UCSD-AML1 (cell line): ENCODE results near the gene ELOA.
"Not testable (repeated sequence)": the region's sequence is repeated elsewhere in the genome, so short reads cannot be mapped to it uniquely, and the experiment has no call there.

Source experiments
- DNase-seq: peaks from one replicate; lab custom pipeline; 2025; ENCODE audit not compliant: unreplicated experiment; lab: John Stamatoyannopoulos, UW

Gene ELOA

DNA sequence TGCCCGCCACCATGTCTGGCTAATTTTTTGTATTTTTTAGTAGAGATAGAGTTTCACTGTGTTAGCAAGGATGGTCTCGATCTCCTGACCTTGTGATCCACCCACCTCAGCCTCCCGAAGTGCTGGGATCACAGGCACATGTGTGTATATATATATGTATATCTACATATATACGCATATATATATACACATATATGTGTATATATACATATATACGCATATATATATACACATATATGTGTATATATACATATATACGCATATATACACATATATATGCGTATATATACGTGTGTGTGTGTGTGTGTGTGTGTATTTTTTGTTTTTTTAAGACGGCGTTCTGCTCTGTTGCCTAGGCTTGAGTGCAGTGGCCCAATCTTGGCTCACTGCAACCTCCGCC, 39.9 kb downstream of the ELOA start:
- not testable (repeated sequence) for DNase-seq

DNA sequence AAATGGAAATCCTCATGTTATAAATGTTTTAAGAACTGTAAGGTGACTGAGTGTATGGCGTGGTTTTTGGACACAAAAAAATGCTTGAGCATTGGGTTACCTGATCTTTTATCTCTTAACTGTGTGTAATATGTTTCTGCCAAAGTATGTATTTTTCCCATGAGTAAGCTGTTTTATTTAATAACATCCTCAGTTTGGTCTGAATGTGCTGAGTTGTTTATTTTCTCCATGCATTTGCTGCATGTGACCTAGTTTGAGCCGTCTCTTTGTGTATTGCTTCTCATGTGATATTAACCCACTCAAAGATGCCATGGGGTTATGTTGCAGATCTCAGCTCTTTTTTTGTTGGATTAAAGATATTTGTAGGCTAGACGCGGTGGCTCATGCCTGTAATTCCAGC, 41.6 kb downstream of the ELOA start:
- no peak for DNase-seq

DNA sequence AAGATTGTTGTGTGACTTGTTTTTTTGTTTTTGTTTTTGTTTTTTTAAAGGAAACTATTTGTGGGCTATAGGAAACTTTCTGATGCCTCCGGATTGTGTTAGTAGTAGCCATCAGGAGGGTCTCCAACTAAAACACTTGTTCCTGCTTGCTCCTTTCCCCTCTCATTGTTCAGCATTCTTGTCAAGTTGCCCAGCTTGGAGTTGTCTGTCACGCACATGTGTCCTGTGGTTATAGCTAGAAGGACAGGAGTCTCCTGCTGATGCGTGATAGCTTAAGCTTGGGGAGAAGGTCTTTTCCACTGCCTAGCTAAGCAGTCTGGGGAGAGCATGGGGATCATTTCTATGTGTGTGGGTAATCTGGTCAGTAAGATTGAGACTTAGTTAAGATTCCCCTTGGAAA, 44.4 kb downstream of the ELOA start:
- no peak for DNase-seq

DNA sequence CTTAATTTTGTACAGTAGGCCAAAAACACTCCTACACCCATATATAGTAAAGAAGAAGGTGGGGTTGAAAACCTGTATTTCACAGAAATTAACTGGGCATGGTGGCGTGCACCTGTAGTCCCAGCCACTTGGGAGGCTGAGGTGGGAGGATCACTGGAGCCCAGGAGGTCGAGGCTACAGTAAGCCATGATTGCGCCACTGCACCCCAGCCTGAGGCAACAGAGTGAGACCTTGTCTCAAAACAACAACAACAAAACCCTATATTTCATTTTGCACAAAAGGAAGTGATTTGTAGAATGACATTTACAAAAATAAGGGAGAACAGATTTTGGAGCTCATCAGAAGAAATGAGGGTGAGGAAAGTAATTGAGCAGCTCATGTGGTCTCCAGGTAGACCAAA, 45.4 kb downstream of the ELOA start:
- no peak for DNase-seq

DNA sequence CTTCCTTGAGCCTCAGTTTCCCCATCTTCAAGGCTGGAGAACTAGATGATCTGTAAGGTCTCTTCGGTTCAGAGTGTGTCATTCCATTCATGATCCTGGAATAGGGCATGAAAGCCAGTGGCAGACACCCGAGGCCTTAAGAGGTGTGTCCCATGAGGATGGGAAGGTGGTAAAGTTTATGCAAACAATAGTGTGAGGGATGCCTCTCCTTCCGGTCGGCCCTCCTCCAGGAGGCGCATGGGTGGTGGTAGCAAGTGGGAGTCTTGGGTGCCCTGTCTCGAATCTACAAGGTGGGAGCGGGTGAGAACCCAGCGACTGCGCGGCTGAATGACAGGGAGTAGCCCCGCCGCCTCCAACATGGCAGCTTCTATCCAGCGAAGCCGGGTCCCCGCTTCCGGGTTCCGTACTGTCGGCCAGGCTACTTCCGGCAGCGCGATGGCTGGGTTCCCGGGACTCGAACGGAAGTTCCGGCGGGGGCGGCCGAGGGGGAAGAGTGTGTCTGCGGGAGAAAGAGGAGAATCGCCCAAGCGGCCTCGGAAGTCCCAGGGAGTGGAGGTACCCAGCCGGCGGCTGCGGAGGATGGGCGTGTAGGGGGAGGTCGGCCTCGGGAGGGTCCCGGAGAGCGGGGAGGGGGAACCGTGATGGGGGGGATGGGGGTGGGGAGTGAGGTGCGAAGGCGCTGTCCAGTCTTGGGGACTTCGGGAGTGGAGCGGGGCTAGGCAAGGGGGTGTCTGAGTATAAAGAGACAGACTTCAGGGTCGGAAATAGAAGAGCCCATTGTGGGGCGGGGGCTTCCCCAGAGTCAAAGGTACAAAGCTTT, 47.6 kb downstream of the ELOA start, which contains the start of gene LYPLA2:
LYPLA2 (plus strand) TSS at position 450 of the 820 bp plus-strand sequence. CDS start 1,538 bp downstream, outside the sequence.
- peak; percentile 90 for DNase-seq

DNA sequence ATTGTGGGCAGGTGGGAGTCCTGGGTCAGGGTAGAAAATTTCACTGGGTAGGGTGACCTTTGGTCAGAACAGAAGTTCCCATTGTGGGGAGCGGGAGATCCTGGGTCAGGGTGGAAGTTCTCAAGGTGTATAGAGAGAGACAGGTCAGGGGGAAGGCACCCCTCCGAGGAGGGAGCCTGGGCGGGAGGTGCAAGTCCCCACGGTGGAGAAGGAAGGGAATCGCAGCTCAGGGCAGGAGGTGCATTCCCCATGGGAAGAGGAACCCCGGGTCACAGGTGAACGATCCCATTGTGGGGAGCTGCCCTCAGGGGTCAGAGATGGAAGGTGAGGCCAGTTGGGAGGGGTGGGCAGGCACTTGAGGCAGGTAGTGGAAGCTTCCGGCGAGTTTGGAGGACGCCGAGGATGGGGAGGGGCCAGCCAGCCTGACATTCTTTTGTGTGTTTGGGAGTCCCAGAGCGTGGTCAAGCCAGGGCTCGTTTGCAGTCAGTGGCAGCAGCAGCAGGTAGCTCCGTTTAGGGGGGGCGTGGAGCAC, 48.3 kb downstream of the ELOA start:
- DNase-seq = peak; percentile 27

DNA sequence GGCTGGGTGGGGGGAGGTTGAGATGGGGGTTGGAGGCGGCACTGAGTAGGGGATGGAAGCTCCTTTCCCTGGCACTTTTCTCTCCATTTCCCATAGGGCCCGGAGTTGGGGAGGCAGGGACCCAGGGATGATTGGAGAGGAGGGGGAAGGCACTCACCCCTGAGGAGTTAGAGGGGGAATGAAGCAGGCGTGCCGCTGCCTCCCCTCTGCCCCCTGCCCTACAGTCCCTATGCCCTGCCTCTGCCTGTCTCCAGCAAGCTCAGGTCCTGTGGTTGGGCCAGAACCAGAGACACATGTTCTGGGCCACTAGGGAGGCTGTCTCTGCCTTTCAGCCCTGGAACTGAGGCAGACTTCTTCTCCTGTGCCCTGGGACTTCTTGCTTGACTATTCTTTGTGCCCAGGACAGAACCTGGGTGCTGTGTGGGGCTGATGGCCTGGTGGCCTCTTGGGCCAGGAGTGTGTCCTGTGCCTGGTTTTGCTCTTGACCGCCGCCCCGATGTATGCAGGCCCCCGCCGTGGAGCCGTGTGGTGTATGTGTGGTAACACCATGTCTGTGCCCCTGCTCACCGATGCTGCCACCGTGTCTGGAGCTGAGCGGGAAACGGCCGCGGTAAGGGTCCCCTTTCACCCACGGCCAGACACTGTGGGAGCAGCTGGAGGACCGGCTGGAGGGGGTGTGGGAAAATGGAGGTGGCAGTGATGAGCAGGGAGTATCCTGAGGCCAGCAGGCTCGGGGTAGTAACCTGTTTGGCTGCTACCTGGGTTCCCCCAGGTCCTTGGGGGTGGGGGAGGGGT, 49.1 kb downstream of the ELOA start:
- DNase-seq = no peak

DNA sequence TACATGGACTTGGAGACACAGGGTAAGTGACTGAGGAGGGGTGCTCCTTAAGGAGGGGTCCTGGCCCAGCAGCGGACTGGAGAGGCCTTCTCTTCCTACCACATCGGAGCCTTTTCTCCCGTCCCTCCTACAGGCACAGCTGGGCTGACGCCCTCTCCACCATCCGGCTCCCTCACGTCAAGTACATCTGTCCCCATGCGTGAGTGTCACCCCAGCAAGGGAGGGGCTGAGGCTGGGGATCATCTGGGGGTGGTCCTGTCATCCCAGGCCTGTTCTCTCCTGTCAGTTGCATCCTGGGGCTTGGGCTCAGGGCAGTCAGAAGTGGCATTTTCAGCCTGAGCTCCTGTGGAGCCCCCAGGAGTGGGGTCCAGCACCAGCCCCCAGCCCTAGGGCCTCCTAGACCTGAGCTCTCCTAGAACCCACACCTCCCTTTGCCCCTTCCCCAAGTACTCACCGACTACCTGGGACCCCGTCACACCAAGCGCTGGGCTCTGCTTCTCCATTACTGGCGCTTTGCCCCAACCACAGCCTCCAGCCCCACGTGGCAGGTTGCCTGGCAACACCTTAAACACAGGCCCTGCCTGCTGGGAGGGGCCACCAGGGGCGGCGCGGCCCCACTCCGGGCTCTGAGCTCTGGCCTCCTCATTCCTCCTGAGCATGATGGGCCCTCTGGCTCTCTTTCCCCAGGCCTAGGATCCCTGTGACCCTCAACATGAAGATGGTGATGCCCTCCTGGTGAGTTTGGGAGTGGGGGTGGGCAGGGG, 49.9 kb downstream of the ELOA start:
- no peak for DNase-seq

DNA sequence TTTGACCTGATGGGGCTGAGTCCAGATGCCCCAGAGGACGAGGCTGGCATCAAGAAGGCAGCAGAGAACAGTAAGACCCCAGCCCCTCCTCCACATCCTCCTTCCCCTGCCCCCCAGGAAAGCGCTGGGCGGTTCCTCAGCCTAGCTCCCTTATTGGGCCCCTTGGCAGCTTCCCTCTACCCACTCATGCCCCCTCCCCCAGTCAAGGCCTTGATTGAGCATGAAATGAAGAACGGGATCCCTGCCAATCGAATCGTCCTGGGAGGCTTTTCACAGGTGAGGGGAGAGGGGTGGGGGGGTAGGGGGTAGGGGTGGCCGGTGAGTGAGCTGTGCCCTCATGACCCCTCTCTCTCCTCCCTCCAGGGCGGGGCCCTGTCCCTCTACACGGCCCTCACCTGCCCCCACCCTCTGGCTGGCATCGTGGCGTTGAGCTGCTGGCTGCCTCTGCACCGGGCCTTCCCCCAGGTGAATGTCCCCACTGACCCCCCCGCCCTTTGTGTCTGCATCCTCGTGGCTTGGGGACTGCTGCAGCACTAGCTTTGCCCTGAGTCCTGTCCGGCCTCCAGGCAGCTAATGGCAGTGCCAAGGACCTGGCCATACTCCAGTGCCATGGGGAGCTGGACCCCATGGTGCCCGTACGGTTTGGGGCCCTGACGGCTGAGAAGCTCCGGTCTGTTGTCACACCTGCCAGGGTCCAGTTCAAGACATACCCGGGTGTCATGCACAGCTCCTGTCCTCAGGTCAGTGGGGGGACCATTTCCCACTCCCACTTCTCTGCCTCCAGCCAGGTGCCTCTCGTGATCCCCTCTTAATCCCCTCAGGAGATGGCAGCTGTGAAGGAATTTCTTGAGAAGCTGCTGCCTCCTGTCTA, 50.8 kb downstream of the ELOA start:
- no peak for DNase-seq

DNA sequence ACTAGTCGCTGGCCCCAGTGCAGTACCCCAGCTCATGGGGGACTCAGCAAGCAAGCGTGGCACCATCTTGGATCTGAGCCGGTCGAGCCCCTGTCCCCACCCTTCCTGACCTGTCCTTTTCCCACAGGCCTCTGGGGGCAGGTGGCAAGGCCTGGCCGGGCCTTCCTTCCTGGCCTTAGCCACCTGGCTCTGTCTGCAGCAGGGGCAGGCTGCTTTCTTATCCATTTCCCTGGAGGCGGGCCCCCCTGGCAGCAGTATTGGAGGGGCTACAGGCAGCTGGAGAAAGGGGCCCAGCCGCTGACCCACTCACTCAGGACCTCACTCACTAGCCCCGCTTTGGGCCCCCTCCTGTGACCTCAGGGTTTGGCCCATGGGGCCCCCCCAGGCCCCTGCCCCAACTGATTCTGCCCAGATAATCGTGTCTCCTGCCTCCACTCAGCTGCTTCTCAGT, 51.5 kb downstream of the ELOA start:
- not testable (repeated sequence) for DNase-seq

DNA sequence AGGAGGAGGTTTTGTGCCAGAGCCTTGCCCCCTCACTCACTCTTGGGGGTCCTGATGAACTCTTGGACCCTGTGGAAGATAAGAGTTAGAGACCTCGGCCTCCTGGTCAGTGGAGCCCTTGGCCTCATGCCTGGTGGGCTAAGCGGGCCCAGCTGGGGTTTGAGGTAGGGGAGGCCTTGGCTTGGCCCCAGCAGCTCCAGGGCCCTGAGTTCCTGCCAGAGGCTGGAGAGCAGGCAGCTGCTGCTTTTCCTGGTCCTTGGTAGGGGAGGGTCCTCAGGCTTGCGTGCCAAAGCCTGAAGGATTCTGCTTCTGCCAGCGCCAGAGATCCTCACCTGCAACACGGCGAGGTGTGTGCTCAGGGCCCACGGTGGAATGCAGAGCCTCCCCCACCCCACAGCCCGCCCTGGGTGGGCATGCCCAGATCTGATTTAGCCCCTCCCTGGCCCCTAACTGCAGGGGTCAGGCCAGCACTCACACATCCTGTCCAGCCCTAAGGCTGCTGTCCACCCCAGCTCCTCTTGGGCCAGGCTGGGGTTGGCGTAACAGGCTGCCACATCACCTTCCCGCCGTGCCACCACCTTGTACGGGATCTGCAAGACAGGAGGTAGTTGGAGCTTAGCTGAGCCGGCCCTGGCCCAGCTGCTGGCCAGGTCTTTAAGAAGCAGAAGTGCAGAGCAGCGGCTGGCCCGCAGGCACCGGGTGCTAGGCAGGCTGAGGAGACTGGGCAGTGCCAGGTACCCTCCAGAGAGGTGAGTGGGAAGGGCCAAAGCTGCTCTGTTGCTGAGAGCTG, 52.6 kb downstream of the ELOA start:
- DNase-seq = no peak

DNA sequence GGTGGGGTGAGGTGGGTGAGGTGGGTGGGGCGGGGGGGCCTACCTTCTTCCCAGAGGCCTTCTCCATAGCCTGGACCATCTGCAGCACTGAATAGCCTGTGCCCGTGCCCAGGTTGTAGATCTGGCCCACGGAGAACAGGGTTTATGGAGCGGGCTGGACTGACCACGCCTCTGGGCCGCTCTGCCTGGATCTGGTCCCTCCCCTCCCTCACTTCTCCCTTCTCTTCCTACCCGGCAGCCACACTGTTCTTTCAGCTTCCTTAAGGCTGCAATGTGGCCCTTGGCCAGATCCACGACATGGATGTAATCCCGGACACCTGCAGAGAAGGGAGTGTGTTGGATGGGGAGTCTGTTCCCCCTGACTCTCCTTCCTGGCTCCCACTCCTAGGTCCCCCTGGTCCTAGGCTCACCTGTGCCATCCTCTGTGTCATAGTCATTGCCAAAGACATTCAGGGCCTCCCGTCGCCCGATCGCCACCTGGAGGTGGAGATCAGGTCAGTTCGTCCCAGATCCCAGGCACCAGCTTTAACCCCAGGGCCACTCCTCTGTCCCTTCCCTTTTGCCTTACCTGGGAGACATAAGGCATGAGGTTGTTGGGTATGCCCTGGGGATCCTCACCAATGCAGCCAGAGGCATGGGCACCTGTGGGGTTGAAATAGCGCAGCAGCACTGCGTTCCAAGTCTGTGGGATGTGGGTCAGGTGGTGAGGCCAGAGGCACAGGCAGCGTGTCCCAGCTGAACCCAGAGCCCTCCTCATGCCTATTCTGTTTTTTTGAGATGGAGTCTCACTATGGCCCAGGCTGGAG, 53.4 kb downstream of the ELOA start:
- DNase-seq = no peak

DNA sequence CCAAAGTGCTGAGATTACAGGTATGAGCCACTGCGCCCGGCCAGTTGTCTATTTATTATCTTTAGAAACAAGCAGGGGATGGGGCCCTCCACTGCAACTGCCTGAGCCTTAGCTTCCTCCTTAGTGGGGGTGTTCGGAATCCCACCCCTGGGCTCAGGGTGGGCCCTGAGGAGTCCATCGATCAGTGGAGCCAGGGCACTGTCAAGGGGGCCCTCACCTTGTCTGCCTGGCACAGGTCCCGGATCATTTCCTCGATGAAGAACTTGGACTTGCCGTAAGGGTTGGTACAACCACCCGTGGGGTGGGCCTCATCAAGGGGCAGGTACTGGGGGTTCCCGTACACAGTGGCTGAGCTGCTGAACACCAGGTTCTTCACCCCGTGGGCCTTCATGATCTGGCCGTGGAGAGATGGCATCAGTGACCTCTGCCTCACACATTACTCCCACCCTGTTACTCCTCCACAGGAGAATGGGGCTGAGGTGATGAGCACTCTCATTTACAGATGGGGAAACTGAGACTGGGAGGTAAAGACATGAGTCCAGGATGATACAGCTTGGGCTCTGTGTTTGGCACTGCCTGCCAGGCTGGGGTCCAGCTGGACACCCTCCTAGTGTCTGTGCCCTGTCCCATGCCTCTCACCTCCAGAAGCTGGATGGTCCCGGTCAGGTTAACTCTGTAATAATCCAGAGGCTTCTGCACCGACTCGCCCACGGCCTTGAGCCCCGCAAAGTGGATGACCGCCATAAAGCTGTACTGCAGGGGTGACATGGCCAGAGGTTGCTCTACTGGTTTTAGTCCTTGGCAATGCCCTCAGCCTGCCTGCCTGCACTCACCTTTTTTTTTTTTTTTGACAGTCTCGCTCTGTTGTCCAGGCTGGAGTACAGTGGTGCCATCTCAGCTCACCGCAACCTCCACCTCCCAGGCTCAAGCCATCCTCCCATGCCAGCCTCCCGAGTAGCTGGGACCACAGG, 54.5 kb downstream of the ELOA start:
- DNase-seq = no peak

DNA sequence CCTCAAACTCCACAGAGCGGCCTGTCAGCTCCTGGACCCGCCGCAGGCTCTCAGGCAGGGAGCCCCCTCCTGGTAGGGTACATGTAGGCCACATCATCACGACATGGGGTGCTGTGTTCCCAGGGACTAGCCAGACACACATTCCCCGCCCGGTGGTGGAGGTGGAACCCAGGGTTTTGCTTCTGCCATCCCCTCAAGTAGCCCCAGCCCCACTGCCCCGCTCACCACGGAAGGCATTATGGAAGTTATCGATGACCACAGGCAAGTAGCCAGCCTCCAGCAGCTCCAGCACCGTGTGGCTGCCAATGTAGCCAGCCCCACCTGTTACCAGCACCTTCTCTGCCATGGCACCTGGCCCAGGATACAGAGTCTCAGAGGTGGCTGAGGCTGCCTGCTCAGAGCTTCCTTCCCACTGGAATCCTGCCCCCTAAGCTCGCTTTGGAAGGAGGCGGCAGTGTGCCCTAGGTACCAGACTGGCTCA, 55.4 kb downstream of the ELOA start:
- DNase-seq = peak; percentile 23

DNA sequence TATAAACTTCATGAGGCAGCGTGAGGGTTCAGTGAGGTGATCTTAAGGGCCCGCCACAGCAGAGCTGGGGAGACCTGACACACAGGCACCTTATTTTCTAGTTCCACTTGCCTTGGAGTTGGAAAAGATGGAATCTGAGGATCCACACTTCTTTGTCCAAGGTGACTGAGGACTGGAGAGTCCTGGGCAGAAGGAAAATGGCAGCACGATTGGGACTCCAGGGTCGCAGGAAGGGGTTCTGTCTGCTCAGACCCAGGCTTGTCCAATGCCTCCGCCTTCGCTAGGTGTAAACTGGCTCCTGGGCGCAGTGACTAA, 55.9 kb downstream of the ELOA start:
- DNase-seq = no peak

DNA sequence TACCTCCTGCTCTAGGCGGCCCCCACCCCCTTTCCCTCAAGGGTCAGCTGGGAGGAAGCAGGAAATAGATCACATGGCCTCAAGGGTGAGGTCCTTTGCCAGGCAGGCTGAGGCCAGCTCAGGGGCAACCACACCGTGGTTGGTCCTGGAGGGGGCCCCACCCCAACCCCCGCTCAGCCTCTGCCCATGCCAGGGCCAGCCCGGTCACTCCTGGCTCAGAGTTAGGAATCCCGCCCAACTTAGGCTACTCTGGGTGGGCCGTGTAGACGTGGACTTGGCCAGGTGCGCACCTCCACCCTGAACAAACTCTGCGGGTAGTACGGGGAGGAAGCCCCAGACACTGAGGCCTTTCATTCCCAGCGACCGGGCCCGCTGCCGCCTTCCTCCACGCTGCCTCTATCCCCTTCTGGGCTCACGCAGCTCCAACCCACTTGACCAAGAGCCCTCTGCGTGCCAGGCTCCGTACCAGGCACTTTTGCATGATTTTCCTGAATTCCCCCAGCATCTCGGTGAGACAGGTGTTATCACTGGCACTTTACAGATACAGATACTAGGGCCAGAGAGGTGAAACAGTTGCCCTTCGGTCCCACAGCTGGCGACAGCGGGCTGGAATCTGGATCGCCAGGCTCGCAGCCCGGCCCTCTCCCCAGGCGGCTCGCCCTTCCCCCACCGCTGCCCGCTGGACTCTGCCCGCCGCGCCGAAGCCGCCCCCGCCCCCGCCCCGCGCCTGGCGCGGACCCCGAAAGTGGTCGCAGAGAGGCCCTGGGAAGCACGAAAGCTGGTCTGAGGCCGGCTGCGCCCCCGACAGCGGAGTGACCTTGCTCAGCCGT, 56.5 kb downstream of the ELOA start:
- DNase-seq = peak; percentile 57
